ENCODE measurements around the gene ST14.
"Not testable (repeated sequence)": the region's sequence is repeated elsewhere in the genome, so short reads cannot be mapped to it uniquely, and the experiment has no call there.

Gene ST14

GRCh38 chr11:130237282-130238006, 77.9 kb downstream of the ST14 start:
- no peak for DNase-seq

GRCh38 chr11:130241713-130242112, 82.1 kb downstream of the ST14 start:
- no peak for DNase-seq

GRCh38 chr11:130243816-130244215, 84.2 kb downstream of the ST14 start:
- DNase-seq = no peak

- no peak for DNase-seq
Measured at GRCh38 chr11:130244848-130245247, 85.3 kb downstream of the ST14 start.

- DNase-seq = not testable (repeated sequence)
Measured at GRCh38 chr11:130245375-130245774, 85.8 kb downstream of the ST14 start.

- DNase-seq = no peak
Measured at GRCh38 chr11:130246270-130246669, 86.7 kb downstream of the ST14 start.

GRCh38 chr11:130246738-130247137, 87.2 kb downstream of the ST14 start:
- DNase-seq = no peak

GRCh38 chr11:130247319-130247718, 87.7 kb downstream of the ST14 start:
- DNase-seq = no peak

- DNase-seq = no peak
Measured at GRCh38 chr11:130249371-130249770, 89.8 kb downstream of the ST14 start.

- DNase-seq = not testable (repeated sequence)
Measured at GRCh38 chr11:130249929-130250328, 90.3 kb downstream of the ST14 start.

GRCh38 chr11:130251763-130252162, 92.2 kb downstream of the ST14 start:
- not testable (repeated sequence) for DNase-seq

Data from C1 segment of cervical spinal cord (tissue), 14 donors.